ENCODE data around the gene MCOLN2. TPM values are rescaled to one million over a fixed set of nuclear protein-coding genes. Genes with fewer than 3 reads are reported as not detected.

Gene MCOLN2
- total RNA-seq, 1 donor from 2014 or later: 0.11 TPM

- Histone ChIP-seq H3K79me2 (ENCODE audit: low read depth) (no peaks in the 10 kb centered on the region), H3K9ac (no peak overlapping the region), H3K4me1 (peaks cover 4% of the 10 kb centered on the region), H3F3A (ENCODE audit: low read depth) (no peaks in the 10 kb centered on the region), H4K20me1 (ENCODE audit: low read depth) (no peaks in the 10 kb centered on the region), H2AFZ (replicated peaks) (no peak overlapping the region), H3K4me2 (no peak overlapping the region), H3K9me3 (ENCODE audit: low read depth) (no peaks in the 10 kb centered on the region), H3K36me3 (no peaks in the 10 kb centered on the region), H3K27ac (no peak overlapping the region), H3K4me3 (no peak overlapping the region), H3K27me3 (no peaks in the 10 kb centered on the region)
- Mint-ChIP-seq H3K27ac (no peak overlapping the region), H3K9me3 (no peaks in the 10 kb centered on the region), H3K27me3 (ENCODE audit: insufficient read depth, low read depth) (peaks cover 2% of the 10 kb centered on the region), H3K4me1 (peaks cover 3% of the 10 kb centered on the region), H3K36me3 (no peaks in the 10 kb centered on the region), H3K4me3 (no peak overlapping the region)
- TF ChIP-seq EZH2phosphoT487 (IDR thresholded peaks at IDR 0.05) (no peak), EZH2 (IDR thresholded peaks at IDR 0.05) (no peak), CTCF (IDR thresholded peaks at IDR 0.05) (no peak)
- DNase-seq (ENCODE audit: low spot score): no peak
These were observed 76.8 kb downstream of the MCOLN2 start for GRCh38 chr1:84920159-84920558.

- Histone ChIP-seq H3F3A (ENCODE audit: low read depth) (no peaks in the 10 kb centered on the region), H3K4me1 (peaks cover 4% of the 10 kb centered on the region), H4K20me1 (ENCODE audit: low read depth) (no peaks in the 10 kb centered on the region), H3K4me3 (no peak overlapping the region), H3K9me3 (ENCODE audit: low read depth) (no peaks in the 10 kb centered on the region), H3K27ac (no peak overlapping the region), H3K79me2 (ENCODE audit: low read depth) (no peaks in the 10 kb centered on the region), H3K27me3 (no peaks in the 10 kb centered on the region), H3K4me2 (no peak overlapping the region), H3K36me3 (no peaks in the 10 kb centered on the region), H2AFZ (replicated peaks) (peak overlapping the region; percentile 85), H3K9ac (no peak overlapping the region)
- Mint-ChIP-seq H3K9me3 (no peaks in the 10 kb centered on the region), H3K27ac (no peak overlapping the region), H3K36me3 (no peaks in the 10 kb centered on the region), H3K4me3 (no peak overlapping the region), H3K4me1 (peaks cover 3% of the 10 kb centered on the region), H3K27me3 (ENCODE audit: insufficient read depth, low read depth) (peaks cover 2% of the 10 kb centered on the region)
- no peak for DNase-seq (ENCODE audit: low spot score)
- TF ChIP-seq CTCF (IDR thresholded peaks at IDR 0.05) (no peak), EZH2 (IDR thresholded peaks at IDR 0.05) (no peak), EZH2phosphoT487 (IDR thresholded peaks at IDR 0.05) (no peak)
These were observed 77.4 kb downstream of the MCOLN2 start for GRCh38 chr1:84919461-84919970.

- no peak overlapping the region for H3K27ac Mint-ChIP-seq
- Histone ChIP-seq H3K9ac (no peak overlapping the region), H3K79me2 (ENCODE audit: low read depth) (no peaks in the 10 kb centered on the region), H3K4me3 (no peak overlapping the region), H3K27me3 (no peaks in the 10 kb centered on the region), H2AFZ (replicated peaks) (peak overlapping the region; percentile 85), H3K9me3 (ENCODE audit: low read depth) (no peaks in the 10 kb centered on the region), H3K4me2 (no peak overlapping the region), H3K36me3 (no peaks in the 10 kb centered on the region), H3K27ac (no peak overlapping the region), H3K4me1 (peaks cover 4% of the 10 kb centered on the region), H4K20me1 (ENCODE audit: low read depth) (no peaks in the 10 kb centered on the region), H3F3A (ENCODE audit: low read depth) (no peaks in the 10 kb centered on the region)
- H3K4me3 Mint-ChIP-seq: no peak overlapping the region
- peaks cover 3% of the 10 kb centered on the region for H3K4me1 Mint-ChIP-seq
- DNase-seq (ENCODE audit: low spot score): no peak
- H3K9me3 Mint-ChIP-seq: no peaks in the 10 kb centered on the region
- H3K36me3 Mint-ChIP-seq: no peaks in the 10 kb centered on the region
- peaks cover 2% of the 10 kb centered on the region for H3K27me3 Mint-ChIP-seq (ENCODE audit: insufficient read depth, low read depth)
- TF ChIP-seq EZH2 (IDR thresholded peaks at IDR 0.05): no peak
- no peak for TF ChIP-seq EZH2phosphoT487 (IDR thresholded peaks at IDR 0.05)
- TF ChIP-seq CTCF (IDR thresholded peaks at IDR 0.05): no peak
These were observed 78.1 kb downstream of the MCOLN2 start for GRCh38 chr1:84918726-84919336.

Data from neural progenitor cell (in vitro differentiated cells).